Measurements from ENCODE around the gene SHB.

- TF ChIP-seq CTCF (IDR thresholded peaks at IDR 0.05) (no peak), POLR2A (IDR thresholded peaks at IDR 0.05) (no peak), POLR2AphosphoS5 (IDR thresholded peaks at IDR 0.05; ENCODE audit: insufficient read depth in 1 of 2, low read depth in 1 of 2) (no peak)
Measured at GRCh38 chr9:37992924-37993349, 76.1 kb downstream of the SHB start.
